HG03103 (cell line): Measurements from ENCODE around the gene INTS11.
A peak's percentile ranks its signal among the peaks of the same experiment; 100 is the strongest.

Experiments
- ATAC-seq: cut with Tn5 transposase; IDR thresholded peaks from one replicate; pipeline ENCODE4 v1.9.1; 2021; ENCODE audit warnings: low read depth; ENCODE audit not compliant: unreplicated experiment

Gene INTS11

DNA sequence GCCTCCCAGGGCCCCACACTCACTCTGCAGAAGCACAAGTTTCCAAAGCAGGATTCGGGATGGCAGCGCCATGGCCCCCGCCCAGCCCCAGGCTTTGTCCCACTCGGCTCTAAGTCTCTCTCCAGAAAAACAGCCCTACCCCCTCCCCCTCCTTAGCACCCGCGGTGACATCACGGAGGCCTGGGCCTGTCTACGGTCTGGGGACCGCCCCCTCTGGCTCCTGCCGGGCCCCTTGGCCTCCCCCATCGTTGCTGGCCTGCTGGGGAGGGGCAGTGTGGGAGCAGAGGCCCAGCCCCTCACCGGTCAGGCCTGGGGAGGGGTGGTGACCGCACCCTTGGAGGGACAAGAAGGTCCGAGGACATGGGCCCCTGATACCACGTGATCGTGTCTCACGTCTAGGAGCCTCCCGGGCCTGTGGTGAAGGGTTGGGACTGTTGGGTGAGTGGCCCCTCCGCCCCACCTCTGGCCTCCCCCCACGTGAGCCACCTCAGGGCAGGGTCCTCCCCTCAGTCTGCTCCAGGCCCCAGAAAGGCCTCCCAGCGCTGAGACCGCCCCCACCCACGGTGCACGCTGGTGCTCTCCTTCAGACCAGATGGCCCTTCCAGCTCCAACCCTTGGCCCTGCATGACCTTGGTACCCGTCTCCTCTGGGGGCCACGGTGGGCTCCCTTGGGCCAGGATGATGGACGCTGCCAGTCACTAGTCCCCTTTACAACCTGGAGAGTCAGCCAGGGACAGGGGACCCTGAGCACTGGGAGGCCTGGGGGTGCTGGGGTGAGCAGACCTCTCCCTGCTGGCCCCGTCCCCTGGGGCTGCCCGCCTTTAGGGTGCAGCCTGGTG lies 34.2 kb upstream of the INTS11 start, which contains the start of gene MXRA8:
Gene MXRA8 (minus strand): TSS at position 123 of the 839 bp plus-strand sequence. CDS start 51 bp downstream, at position 72.
- no peak for ATAC-seq

- ATAC-seq = no peak
These were observed 33.5 kb upstream of the INTS11 start for GRCh38 chr1:1357871-1358432.

GRCh38 chr1:1356796-1357401 lies 32.4 kb upstream of the INTS11 start:
- no peak for ATAC-seq

- ATAC-seq = no peak
These were observed 31.8 kb upstream of the INTS11 start for GRCh38 chr1:1356166-1356795.

DNA sequence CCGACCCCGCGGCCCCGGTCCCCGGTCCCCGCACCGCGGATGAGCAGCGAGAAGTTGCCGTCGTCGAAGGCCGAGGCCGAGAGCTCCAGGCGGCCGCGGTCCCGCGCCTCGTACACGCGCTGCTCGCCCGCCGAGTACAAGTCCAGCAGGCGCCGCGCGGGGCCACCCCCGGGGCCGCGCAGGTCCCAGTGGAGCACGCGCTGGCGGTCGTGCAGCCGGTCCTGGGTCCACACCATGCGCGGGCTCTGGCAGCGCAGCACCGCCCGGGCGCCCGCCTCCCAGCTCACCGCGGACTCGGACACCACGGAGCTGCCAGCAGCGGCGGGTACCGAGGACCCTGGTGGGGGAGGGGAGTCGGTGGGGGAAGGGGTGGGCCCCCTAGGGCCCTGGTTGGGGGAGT lies 31.0 kb upstream of the INTS11 start:
- ATAC-seq = no peak

- no peak for ATAC-seq
These were observed 30.1 kb upstream of the INTS11 start for GRCh38 chr1:1354271-1355247.

DNA sequence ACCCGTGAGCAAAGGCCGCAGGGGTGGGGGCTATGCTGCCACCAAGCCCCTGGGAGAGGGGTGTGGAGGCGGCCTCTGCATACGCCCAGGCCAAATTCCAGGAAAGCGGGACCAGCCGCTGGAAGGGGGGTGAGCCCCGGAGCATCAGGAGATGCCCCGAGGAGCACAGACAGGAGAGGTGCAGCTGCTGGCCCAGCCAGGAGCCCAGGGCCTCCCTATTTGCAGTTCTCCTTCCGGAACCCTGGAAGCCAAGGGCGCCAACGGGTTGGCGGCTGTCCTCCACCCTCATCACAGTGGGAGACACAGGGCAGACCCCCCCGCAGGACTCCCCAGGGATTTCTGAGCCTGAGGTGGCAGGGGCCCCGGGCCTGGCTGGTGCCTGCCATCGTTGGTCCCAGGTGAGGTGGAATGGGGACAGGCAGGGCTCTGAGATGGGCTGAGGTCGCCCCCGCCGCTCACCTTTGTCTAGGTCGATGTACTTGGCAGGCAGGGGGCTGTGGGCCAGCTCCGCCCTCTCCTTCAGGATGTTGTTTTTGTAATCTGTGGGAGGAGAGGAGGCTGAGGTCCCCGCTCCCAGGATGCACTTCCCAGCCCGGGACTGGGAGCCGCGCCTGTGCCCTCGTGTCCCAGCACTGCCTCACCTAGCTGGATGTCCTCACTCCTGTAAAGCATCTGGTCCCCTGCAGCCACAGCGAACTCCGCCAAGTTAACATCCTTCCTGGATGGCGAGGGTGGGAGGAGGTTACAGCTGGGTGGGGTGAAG lies 29.1 kb upstream of the INTS11 start:
- ATAC-seq = no peak

DNA sequence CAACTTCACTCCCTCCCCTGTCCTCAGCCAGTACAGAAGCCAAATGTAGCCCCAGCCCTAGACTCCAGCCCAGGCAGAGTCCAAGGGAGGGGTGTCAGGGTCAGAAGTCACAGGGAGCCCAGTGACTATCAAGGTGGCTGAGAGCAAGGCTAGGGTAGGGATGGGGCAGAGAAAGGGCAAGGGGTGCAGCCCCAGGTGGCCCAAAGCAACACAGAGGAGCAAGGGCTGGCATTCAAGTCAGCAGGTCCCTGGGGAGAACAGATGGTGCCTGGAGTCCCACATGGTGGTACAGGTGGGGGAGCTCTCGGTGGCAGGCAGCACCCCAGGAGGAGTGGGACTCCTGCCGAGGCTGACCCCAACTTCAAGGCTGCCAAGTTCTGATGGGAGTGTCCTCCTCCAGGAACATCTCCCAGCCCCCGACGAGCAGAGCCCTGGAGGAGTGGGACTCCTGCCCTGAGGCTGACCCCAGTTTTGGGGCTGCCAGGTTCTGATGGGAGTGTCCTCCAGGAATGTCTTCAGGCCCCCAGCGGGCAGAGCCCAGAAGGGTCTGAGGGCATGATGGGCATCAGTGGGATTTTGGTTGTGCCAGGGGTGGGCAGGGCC lies 28.4 kb upstream of the INTS11 start:
- ATAC-seq = no peak

- no peak for ATAC-seq
These were observed 27.3 kb upstream of the INTS11 start for GRCh38 chr1:1351511-1352427.

DNA sequence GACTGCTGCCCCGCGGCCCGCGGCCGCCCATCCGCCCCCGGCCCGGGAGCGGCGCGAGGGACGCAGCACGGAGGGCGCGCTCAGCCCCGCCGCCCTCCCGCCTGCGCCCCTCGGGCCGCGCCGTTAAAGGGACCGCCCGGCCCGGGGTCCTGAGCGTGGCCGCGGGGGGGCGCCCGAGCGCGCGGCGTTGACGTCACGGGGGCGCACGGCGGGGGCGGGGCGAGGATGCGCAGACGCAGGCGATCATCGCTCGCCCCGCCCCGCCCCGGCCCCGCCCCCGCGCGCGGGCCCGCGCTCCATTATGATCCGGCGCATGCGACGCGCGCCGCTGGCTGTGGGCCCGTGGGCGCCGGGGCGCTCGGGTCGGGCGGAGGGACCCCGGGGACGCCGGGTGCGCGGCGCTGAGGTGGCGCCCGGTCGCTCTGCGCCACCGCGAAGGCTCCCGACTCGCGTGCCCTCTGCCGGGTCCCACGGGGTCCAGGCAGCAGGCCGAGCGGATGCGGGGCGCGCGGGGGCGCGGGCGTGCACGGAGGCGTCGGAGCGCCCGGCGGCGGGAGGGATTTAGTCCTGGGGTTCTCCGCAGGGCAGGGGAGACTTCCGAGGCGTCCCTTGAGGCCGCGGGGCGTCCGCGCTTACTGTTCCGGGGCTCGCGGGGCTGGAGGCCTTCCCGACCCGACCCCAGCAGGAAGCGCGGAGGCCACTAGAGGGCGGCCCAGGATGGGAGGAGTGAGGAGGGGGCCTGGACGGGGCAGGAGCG lies 25.0 kb upstream of the INTS11 start, which contains the start of gene DVL1:
Gene DVL1 (minus strand): TSS at position 163 of the 757 bp plus-strand sequence. CDS start 353 bp downstream, outside the sequence.
- ATAC-seq = peak; percentile 47

DNA sequence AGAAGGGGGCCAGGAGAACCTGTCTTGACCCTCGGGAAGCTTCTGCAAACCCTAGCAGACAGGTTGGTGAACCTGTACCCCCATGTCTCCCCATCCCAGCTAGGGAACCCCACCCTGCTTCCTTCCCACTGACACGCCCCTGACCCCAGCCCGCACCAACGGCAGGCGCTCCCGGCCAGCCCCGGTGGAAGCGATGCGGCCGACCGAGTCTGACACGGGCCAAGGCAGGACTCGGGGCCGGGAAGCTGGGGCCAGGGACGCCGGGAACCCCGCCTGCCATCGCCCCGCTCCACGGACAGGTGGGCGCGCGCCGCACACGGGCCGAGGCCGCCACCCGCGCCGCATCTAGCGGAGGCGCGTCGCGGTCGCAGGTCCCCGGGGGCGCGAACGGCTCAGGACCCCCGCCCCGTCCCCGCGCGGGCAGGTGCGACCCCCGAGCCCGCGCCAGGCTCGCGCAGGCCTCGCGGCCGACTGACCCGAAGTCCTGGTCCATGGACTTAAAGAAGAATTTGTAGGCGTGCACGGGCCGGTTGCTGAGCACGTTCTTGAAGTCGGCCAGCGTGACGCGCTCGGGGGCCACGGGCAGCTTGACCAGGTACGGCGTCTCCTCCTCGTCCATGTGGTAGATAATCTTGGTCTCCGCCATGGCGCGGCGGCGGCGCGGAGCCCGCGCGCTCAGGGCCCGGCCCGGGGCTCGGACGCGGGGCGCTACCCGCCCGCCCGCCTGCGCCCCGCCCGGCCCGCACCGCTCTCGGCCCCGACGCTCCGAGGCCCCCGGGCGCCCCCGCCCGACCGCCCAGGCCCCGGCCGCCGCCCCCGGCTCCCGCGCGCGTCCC lies 24.2 kb upstream of the INTS11 start:
- ATAC-seq = peak; percentile 14

DNA sequence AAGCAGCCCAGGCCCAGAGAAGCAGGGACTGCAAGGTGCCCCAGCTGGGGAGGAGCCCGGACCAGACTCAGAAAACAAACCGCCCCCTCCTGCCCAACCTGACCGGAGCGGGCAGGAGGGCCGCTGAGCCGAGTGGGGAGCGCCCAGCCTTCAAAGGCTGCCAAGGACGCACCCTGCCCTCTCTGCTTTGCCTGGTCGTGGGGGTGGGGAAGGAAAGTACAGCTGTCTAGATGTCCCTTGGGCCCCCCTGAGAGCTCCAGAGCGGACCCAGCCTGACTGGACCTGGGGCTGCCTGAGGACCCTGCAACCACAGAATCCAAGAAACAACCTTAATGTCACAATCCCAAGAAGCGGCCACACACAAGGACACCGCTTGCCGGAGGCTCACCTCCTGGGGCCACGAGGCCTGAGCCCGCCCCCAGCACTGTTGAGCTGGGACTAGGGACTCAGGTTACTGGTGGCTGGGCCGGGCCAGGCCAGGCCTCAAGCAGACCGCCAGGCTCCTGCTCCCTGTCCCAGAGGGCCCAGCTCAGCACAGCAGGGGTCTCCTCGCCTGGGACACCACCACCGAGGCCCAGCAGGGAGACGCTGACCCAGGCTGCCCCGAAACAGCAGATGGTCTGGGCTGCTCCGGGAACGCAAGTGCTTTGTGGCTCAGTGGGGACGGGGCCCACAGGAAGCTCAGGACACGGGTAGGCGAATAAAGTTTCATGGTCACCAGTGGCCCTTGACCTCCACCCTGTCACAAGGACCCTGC lies 23.4 kb upstream of the INTS11 start:
- no peak for ATAC-seq

DNA sequence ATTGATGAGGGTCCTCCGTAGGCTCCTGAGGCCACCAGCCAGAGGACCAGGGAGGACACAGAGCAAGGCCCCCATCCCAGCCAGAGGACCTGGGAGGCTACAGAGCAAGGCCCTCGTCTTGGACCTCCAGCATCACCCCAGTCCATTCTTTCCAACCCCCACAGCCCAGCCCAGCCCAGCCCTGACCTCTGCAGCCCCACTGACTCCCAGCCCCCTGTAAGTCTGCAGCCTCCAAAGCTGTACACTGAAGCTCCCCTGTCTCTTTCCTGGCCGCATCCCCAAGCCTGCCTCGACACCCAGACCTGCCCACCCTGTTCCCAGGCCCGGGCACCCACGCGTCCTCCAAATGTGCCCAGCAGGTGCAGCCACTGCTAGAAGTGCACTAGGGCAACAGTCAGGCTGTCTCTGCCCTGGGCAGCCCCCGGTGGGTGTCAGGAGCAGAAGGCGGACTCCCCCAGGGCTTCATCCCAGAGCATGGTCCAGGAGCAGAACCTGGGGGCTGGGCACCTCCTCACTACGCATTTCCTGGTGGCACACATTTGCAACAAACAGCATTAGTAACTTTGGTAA lies 22.7 kb upstream of the INTS11 start:
- no peak for ATAC-seq

DNA sequence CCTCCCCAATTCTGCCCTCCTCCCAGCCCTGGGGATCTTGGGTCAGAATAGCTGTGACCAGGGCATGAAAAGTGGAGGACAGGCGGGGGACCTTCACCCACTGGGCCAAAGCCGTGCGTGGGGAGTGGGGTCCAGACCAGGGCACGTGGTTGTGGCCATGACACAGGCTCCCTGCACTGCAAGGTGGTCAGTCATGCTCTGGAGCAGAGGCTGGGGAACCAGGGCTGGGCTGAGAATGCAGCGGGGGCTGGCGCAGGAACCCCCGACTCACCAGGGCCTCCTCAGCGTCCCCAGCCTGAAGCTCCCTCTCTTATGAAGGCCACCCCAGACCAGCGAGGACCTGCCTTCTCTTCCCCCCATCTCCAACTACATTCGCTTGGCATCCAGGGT lies 22.0 kb upstream of the INTS11 start:
- ATAC-seq = no peak

GRCh38 chr1:1345860-1346500 lies 21.5 kb upstream of the INTS11 start:
- ATAC-seq = no peak
